SHP77 treated with DMSO at 0.1 percent for 48 hours (cell line): Measurements from ENCODE around the gene KRT75.
"Not testable (repeated sequence)": the region's sequence is repeated elsewhere in the genome, so short reads cannot be mapped to it uniquely, and the experiment has no call there.

Experiments
- DNase-seq: peaks from one replicate; lab custom pipeline; 2025; lab: John Stamatoyannopoulos, UW

Gene KRT75

DNA sequence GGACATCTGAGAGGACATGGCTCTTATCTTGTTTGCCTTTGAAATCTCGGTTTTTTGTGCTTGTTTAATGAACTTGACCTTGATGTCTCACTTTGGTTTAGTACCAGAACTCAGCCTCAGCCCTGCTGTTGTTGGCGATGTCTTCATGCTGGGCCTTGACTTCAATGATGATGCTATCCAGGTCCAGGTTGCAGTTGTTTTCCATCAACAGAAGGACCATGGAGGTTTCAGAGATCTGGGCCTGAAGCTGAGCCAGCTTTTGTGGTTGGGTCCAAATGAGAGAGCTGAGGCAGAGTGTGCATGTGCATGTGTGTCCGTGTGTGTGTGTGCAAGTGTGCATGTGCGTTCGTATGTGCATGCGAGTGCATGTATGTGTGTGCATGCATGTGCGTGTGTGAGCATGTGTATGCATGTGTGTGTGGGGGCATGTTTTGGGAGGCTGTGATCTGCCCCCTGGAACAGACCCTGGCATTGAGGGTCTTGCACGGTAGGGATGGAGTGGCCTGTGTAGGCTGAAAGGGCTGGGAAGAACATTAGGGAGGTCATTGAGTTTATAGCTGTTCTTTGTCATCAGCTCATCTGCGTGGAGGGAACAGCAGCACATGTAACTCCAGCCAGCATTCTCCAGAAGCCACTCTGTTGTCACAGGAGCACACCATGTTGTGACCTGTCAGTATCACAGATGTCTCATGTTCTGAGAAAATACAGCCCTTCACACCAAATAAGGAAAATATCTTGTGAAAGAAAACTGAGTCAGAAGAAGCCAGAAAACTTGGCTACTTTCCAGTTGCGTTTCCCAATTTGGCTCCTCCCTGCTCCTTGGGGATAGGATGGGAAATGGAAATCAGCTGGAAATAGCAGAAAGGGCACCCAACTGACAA, 18.1 kb downstream of the KRT75 start:
- DNase-seq, result no peak

DNA sequence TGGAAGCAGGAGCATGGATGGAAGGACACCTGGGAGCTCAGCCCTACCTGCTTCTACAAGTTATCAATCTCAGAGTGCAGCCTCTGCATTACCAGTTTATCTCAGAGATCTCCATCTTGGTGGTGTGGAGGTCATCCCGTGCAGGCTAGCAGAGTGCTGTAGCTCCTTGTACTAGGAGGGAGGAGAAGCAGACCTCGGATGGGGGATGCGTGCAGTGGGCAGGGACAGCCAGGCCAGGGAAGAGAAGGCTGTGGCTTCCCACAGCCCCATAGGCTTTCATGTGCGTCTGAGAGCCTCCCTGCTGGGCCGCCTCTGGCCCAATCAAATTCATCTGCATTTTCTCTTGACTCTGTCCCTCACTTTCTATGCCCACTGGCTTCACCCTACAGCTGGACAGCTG, 19.2 kb downstream of the KRT75 start:
- no peak for DNase-seq

DNA sequence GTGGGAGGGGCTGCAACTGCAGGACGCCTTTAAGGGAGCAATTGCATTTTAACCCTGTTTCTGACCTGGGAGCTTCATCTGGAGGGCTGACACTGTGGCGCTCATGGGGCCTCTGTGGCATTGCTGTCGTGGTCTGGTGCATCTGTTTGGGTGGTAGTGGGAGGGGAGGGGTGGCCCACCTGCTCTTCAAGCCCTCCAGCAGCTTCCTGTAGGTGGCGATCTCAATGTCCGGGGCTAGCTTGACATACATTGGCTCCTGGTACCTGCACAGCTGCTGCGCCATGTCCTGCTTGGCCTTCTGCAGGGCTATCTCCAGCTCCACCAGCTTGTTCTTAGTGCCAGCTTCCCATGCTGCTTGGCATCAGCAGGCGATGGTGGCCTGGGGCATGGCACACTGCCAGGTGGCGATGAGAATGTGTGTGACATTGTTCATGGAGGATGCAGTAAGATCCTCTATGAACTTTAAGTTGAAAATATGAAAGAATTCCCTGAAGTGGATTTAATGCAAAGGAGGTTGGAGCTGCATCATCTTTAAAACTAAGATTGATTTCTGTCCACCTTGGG, 20.3 kb downstream of the KRT75 start:
- DNase-seq, result no peak

DNA sequence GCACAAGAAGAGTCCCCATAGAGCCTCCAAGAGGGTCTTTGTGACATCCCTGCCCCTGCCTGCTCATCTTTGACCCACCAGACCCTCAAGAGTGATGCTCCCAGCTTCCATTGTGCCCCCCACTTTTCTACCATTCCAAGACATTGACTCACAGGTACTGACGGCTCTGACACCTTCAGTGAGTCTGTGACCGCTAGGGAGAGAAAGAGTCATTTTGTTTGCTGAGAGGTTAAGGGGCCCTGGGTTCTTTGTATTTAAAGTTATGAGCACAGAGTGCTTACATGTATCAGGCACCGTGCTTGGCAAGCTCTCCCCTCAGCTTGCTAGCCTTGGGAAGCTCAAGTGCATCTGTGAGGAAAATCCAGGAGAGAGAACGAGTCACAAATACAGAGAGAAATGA, 21.0 kb downstream of the KRT75 start:
- DNase-seq, result no peak

DNA sequence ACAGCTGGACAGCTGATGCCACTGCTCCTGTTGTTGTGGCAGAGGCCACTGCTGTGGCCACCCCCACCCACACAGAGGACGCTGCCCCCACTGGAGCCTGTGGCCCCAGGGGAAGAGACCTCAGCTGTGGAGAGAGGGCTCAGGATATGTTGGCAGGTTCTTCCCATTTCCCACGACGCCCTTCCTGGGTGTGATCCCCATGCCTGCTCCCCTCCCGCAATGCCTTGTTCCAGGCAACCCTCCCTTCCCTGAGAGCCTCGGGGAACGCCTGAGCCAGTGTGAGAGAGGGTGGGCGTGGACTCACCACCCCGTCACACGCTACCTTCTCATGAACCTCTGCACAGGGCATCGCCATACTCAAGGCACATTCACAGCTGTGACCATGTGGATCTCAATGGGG, 22.4 kb downstream of the KRT75 start:
- no peak for DNase-seq

DNA sequence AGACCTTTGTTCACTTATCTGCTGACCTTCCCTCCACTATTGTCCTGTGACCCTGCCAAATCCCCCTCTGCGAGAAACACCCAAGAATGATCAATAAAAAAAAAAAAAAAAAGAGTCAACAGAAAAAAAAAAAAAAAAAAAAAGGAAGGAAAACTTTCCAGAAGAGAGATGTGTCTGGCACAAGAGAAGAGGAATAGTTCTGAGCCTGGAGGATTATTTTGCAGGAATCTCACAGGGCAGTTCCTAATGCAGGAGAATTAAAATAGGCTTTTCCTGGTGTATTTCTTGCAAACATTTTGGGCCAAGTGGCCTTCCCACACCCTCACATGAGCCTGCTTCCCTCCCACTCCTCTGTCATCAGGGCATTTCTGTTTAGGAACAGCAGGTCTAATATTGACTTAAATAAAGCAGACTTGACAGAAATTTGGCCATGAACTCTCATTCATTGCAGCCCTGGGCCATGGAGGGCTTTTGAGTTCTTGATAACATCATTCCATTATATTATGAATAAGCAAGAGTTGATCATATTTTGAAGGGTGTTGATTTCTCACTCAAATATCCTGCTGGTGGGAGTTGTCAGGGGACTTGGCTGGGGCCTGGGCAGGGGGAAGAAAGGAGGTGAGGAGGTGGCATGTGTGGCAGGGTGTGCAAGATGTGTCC, 23.5 kb downstream of the KRT75 start:
- DNase-seq, result not testable (repeated sequence)

DNA sequence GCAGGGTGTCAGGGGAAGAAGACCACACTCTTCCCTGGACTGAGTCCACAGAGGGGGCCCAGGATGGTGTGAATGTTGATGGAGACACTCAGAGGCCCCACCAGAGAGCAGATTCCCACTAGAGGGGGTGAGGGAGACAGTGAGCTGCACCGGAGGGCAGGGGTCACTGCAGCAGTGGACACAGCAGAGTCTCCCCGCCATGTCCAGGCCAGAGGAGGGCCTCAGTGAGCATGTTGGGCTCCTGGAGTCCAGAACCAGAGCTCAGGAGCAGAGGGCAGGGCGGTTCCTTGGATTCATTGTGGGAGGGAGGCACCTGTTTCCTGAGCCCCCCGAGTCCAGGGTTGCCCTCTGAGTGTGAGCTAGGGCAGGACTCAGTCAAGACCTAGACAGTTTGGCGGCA, 26.3 kb downstream of the KRT75 start:
- no peak for DNase-seq

DNA sequence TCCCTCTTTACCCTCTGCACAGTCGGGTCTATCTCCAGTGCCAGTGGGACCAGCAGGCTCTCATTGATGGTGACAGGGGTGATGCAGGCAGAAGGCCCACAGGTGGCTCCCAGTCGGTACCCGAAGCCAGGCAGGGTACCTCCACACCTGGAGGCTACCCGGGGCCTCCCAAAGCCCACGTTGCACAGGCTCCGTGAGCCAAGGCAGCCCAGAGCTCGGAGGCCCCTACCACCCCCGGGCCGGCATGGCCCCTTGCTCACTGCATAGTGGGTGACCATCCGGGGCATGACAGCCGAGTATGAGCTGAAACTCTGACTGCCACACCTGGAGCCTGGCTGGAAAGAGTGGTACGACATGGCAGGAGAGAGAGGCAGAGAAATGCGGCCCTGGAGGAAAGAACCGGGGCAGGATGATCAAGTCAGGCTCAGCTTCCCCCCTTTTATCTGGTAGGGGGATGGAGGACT, 28.2 kb downstream of the KRT75 start, which contains the start of gene KRT82:
Gene KRT82 (minus strand): TSS at position 414 of the 464 bp plus-strand sequence. CDS start 58 bp downstream, at position 356.
- DNase-seq, result no peak

DNA sequence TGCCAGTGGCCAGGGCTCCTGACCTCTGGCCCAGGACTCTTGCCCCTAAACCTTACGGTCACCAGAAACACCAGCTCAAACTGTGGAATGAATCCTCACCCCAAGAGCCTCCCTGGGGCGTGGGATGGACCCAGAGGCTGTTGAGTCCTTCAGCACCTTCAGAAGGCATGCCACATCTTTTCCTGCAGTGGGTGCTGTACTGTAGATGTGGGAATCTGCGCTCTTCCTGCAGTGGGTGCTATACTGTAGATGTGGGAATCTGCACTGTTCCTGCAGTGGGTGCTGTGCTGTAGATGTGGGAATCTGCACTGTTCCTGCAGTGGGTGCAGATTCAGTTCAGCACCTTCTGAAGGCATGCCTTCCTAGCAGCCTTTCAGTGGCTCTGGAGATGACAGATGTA, 29.2 kb downstream of the KRT75 start:
- DNase-seq, result no peak

DNA sequence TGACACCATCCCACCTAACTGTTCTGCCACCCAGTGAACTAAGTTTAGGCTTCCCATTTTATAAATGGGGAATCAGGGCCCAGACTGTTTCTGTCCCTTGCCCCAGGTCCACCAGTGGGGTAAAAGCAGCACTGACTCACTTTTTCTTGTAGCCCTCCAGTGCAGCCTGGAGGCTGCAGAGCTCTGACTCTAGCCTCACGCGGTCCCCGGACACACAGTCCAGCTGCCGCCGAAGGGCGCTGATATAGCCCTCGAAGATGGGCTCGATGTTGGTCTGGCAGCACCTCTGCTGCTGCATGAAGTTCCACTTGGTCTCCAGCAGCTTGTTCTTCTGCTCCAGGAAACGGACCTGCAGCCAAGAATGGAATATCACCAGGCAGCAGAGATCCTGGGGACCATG, 30.6 kb downstream of the KRT75 start:
- DNase-seq, result no peak

DNA sequence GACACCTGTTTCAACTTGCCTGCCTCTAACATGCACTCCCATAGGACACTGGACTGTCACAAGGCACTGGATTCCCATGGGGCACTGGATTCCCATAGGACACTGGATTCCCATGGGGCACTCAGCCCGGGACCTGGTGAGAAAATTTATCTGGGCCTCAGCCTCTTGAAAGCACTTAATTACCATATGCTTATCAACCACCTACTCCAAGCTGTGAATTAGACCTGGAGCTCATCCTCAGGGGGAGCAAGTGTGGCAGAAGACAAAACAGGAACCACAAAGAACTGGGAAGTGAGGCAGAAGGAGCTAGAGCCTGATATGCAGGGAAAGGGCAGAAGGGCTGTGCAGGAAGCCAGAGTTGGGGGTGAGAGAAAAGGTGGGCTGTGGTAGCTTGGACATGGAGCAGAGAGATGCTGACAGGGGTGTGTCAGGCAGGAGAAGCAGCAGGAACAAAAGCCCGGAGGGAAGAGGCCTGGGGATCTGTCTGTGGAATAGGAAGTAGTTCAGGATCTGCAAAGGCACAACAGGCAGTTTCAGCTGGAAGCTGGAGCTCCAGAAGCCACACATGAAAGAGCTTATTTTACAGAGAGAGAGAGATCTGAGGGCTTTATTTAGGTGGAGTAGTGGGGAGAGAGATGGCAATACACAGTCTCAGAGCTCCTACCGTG, 31.2 kb downstream of the KRT75 start:
- no peak for DNase-seq

DNA sequence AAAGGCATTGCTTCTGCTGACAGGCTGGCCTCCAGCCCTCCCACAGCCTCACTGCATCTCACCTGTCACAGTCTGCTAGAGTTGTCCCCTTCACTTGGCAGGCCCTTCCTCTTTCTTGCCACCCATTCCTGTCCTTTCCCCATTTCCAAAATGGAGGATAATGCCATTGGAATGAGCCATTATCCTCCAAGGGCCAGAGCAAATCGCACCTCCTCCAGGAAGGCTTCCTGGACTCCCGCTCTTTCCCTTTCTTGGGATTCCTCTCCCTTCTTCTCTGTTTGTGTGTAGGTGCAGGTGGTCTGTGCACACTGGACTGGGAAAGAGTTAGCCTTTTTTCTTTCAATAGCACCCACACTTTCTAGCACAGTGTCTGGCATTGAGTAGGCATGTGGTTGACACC, 31.8 kb downstream of the KRT75 start:
- no peak for DNase-seq

DNA sequence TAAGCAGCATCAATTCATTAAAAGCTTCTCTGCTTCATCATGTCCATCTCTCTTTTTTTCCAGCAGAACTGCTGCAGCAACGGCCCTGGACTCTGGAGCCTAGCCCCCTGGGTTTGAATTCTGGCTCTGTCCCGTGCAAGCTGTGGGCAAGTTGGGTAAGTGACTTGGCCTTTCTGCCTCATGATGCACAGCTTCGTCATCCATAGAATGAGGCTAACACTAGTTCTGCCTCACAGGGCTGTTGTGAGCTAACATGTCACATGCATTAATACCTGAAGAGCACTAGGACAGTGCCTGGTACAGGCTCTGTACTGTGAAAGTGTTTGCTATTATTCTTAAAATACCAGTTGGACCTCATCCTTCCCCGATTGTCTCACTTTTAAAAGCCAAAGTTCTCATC, 32.2 kb downstream of the KRT75 start:
- no peak for DNase-seq

DNA sequence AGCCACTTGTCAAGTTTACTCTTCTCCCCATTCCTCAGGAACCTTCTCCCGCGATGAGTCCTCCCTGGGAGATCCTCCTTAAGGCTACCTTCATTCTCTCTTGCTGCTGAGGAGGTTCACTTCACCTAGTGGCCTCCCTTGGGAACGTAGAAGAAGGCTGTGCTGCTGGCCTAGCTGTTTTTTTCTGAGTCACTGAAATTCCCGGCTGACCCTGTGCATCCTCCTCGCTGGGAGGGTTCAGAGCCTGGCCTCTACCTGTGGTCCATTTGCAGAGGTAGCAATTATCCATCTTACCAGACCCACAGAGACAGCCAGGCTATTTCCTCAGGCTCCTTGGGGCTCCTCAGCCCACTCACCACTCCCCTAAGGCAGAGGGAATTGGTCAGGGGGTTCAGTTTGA, 32.6 kb downstream of the KRT75 start:
- DNase-seq, result no peak

DNA sequence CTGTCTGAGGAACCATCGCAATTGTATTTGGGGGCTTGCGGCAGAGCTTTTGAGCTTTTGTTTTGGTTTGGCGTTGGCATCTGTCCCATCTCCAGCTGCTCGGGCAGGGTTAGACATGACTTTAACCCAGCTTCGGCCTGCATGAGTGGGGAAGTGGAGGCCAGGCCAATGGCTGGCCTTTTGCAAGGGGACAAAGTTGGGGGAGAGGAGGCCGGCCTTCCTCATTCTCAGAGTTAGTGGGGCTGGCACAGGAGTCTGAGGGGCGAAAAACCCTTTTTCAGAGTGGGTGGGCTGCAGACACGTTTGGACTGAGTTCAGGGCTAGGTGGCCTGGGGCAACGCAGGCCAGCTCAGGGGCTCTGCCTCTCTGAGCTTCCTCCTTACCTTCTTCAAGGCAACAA, 33.3 kb downstream of the KRT75 start:
- no peak for DNase-seq

DNA sequence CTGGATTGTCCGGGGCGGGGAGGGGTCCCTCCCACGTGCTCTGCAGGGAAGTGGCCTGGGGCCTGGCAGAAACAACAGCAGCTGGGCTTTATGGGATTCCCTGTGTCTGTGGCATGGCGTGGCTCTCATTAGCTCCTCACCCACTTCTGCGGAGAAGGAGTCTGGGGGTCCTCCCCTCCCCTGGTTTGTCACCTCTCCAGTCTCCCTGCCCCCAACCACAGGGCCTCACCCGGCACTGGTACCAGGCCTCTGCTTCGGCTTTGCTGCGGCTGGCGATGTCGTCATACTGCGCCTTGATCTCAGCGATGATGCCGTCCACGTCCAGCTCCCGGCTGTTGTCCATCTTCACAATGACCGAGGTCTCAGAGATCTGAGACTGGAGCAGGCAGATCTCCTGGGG, 34.4 kb downstream of the KRT75 start:
- no peak for DNase-seq

DNA sequence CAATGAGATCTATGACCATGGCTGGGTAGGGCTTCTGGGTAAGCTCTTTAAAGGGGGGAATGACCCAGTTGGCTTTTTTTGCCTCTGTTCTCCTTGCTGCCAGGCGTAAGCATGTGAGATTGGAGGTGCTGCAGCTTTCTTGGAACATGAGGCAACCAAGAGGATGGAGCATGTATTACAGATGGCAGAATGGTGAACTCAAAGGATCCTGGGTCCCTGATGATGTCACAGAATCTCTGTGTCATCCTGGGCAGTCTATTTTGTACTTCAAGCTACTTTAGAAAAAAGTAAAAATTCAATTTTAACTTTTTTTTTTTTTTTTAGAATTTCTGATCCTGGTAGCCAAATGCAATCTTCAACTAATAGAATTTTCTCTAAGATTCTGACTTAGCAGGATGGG, 36.0 kb downstream of the KRT75 start:
- DNase-seq, result no peak

DNA sequence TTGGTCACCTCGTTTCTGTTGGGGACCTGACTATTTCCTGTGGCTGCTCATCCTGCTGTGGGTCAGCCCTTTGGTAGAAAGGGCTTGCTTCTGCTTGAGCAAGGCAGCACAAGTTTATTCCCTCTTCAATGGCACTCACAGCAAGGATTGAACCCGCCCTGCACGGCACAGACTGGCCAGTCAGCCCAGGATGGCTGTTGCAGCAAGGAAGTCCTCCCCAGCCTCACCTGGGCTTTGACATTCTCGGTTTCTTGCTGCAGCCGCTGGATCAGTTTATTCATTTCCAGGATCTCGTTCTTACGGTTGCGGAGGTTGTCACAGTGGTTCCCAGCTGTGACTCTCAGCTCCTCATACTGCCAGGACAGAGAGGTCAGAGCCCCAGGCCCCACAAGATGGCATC, 37.5 kb downstream of the KRT75 start:
- no peak for DNase-seq

DNA sequence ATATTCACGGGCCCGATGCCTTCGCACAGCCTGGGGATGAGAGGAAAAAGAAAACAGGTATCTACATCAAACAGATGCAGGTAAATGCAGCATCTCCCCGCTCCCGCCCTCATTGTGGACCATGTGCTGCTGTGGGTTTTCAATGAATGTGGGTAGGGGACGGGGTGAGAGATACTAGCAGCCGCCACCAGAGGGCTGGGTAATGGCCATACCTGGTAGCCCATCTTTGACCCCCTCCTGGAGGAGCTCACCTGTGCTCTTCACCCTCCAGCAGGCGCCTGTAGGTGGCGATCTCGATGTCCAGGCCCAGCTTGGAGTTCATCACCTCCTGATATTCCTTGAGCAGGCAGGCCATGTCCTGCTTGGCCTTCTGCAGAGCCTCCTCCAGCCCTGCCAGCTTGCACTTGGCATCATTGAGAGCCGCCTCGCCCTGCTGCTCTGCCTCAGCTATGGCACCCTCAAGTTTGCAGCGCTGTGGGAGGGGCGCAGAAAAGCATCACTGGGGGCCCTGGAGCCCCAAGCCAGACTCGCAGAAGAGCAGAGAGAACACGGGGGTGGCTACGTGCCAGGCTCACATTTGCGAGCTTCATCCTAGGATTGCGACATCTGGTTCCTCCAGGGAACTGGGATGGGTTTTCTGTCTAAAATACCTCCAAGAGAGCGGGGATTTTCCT, 38.3 kb downstream of the KRT75 start:
- DNase-seq, result no peak

DNA sequence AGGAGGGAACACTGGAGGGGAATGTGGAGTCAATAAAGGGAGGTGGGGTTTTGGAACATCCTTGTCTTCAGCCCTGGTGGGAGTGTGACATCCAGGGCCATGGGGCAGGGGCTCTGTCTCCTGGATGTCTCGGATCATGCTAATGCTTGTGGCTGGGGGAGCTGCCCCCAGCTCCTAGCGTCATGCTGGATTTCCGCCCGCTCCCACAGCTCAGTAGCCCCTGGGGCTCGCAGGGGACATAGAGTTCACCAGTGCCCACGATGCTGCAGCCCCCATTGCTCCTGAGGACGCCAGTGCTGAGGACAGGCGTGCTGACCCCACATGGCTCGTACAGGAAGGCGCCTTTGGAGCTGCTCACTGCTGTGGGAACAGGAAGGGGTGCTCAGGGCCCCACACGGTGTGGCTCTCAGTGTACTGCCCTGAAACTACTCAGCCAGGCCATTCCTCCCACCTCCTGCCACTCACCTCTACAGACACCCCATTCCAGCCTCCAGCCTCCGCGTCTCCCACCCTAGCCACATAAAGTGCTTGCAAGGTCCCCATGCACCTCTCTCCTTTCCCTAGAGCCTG, 39.2 kb downstream of the KRT75 start:
- DNase-seq, result no peak

DNA sequence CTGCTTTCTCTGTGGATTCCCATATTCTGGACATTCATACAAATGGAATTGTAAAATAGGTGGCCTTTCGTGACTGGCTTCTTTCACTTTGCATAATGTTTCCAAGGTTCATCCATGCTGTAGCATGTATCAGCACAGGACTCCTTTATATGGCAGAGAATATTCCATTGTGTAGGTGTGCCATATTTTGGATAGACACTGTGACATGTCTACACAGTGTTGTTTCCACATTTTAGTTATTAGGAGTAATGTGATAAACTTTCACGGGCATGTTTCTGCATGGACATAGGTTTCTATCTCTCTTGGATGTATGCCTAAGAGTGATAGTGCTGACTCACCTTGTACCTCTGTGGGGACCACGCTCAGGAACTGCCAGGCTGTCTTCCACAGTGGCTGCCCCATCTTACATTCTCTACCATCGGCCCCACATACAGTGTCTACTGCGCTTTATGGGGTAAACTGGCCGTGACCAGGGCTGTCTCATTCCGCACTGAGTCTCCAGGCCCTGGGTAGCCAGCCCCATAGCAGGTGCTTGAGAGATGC, 41.6 kb downstream of the KRT75 start:
- no peak for DNase-seq
